Mesendoderm (in vitro differentiated cells): Measurements from ENCODE around the gene BACH2.

Source experiments
- DNase-seq: peaks from one replicate; pipeline ENCODE4 v3.0.0; 2013
- H2AK5ac ChIP-seq: 2 replicates; pipeline ENCODE4 v1.6.1; 2013; ENCODE audit warnings: low read length, inconsistent platforms
- H2BK120ac ChIP-seq: 2 replicates; pipeline ENCODE4 v1.6.1; 2013; ENCODE audit warnings: low read depth, mild to moderate bottlenecking, low read length, moderate library complexity, mixed read lengths
- H2BK15ac ChIP-seq: replicated peaks from 2 replicates; pipeline ENCODE4 v1.6.1; 2013; ENCODE audit warnings: low read depth, mild to moderate bottlenecking, moderate library complexity
- H2BK5ac ChIP-seq: 2 replicates; pipeline ENCODE4 v1.6.1; 2013; ENCODE audit warnings: low read length, inconsistent platforms
- H3K18ac ChIP-seq: 2 replicates; pipeline ENCODE4 v1.6.1; 2013; ENCODE audit warnings: mild to moderate bottlenecking, low read length, mixed read lengths
- H3K23ac ChIP-seq: one replicate; pipeline ENCODE4 v1.6.1; 2013; ENCODE audit warnings: low read length
- H3K27ac ChIP-seq: 2 replicates; pipeline ENCODE4 v1.5.1; 2013; ENCODE audit warnings: low read depth, mild to moderate bottlenecking, inconsistent platforms, low read length, moderate library complexity
- H3K27me3 ChIP-seq: 2 replicates; pipeline ENCODE4 v1.6.1; 2013; ENCODE audit warnings: low read length, control low read depth, mild to moderate bottlenecking, inconsistent platforms; ENCODE audit not compliant: insufficient read depth, poor library complexity
- H3K36me3 ChIP-seq: 2 replicates; pipeline ENCODE4 v1.6.1; 2013; ENCODE audit warnings: low read length, inconsistent platforms; ENCODE audit not compliant: control insufficient read depth, insufficient read depth
- H3K4ac ChIP-seq: one replicate; pipeline ENCODE4 v1.6.1; 2013; ENCODE audit warnings: low read depth, mild to moderate bottlenecking, low read length, moderate library complexity
- H3K4me1 ChIP-seq: 2 replicates; pipeline ENCODE4 v1.6.1; 2013; ENCODE audit warnings: low read depth, low read length, inconsistent platforms; ENCODE audit not compliant: control insufficient read depth
- H3K4me2 ChIP-seq: 2 replicates; pipeline ENCODE4 v1.6.1; 2013; ENCODE audit warnings: low read length
- H3K4me3 ChIP-seq: 2 replicates; pipeline ENCODE4 v1.5.1; 2013; ENCODE audit warnings: mild to moderate bottlenecking, low read length
- H3K56ac ChIP-seq: one replicate; pipeline ENCODE4 v1.6.1; 2013; ENCODE audit warnings: low read length
- H3K79me1 ChIP-seq: 2 replicates; pipeline ENCODE4 v1.6.1; 2013; ENCODE audit warnings: low read length, inconsistent platforms
- H3K79me2 ChIP-seq: 2 replicates; pipeline ENCODE4 v1.6.1; 2013; ENCODE audit warnings: mild to moderate bottlenecking, low read length; ENCODE audit not compliant: control insufficient read depth, insufficient read depth
- H3K9ac ChIP-seq: 2 replicates; pipeline ENCODE4 v1.6.1; 2013; ENCODE audit warnings: low read length, inconsistent platforms
- H4K5ac ChIP-seq: one replicate; pipeline ENCODE4 v1.6.1; 2013; ENCODE audit warnings: low read length
- H4K8ac ChIP-seq: one replicate; pipeline ENCODE4 v1.6.1; 2013; ENCODE audit warnings: low read depth, mild to moderate bottlenecking, control low read depth, low read length, moderate library complexity
- WGBS: extraction: QIAGEN DNeasy Blood & Tissue Kit; methylation state at CpG from one replicate; pipeline ENCODE4 v1.1.7; 2013; ENCODE audit warnings: low lambda C conversion rate, missing lambda C conversion rate; ENCODE audit not compliant: insufficient coverage; ENCODE audit errors: extremely low coverage; 5-methylcytosine and 5-hydroxymethylcytosine counted together

BACH2 gene

GRCh38 chr6:90266905-90267621, 29.6 kb downstream of the BACH2 start:
- Histone ChIP-seq H2BK5ac (no peak overlapping the region), H2BK120ac (no peak overlapping the region), H4K8ac (no peak overlapping the region), H3K4me1 (no peaks in the 10 kb centered on the region), H4K5ac (no peak overlapping the region), H3K56ac (no peak overlapping the region), H3K79me2 (no peaks in the 10 kb centered on the region), H3K18ac (no peak overlapping the region), H2BK15ac (no peak overlapping the region), H3K27me3 (no peaks in the 10 kb centered on the region), H3K79me1 (no peaks in the 10 kb centered on the region), H3K27ac (no peak overlapping the region), H3K23ac (no peak overlapping the region), H3K36me3 (no peaks in the 10 kb centered on the region), H2AK5ac (no peak overlapping the region), H3K4ac (no peak overlapping the region), H3K4me3 (no peak overlapping the region), H3K4me2 (no peak overlapping the region), H3K9ac (no peak overlapping the region)
- WGBS = 100% methylated on average over 1 of the region's 6 CpGs
- no peak for DNase-seq

GRCh38 chr6:90264561-90264960, 32.1 kb downstream of the BACH2 start:
- Histone ChIP-seq H3K27ac (no peak overlapping the region), H3K4me3 (no peak overlapping the region), H4K5ac (no peak overlapping the region), H3K27me3 (no peaks in the 10 kb centered on the region), H3K18ac (no peak overlapping the region), H2BK15ac (no peak overlapping the region), H3K4me2 (no peak overlapping the region), H3K4me1 (no peaks in the 10 kb centered on the region), H4K8ac (no peak overlapping the region), H3K23ac (no peak overlapping the region), H3K9ac (no peak overlapping the region), H2BK120ac (no peak overlapping the region), H3K36me3 (no peaks in the 10 kb centered on the region), H3K79me1 (no peaks in the 10 kb centered on the region), H3K4ac (no peak overlapping the region), H2AK5ac (no peak overlapping the region), H3K56ac (no peak overlapping the region), H3K79me2 (no peaks in the 10 kb centered on the region), H2BK5ac (no peak overlapping the region)
- no CpG with 5 or more reads among the region's 2 CpGs for WGBS
- DNase-seq = no peak

- no peaks in the 10 kb centered on the region for H3K36me3 ChIP-seq
- no peak overlapping the region for H4K8ac ChIP-seq
- no peak overlapping the region for H4K5ac ChIP-seq
- H2BK15ac ChIP-seq = no peak overlapping the region
- H3K79me1 ChIP-seq = no peaks in the 10 kb centered on the region
- no peak overlapping the region for H2BK120ac ChIP-seq
- no peak overlapping the region for H3K9ac ChIP-seq
- H3K27ac ChIP-seq = no peak overlapping the region
- no peaks in the 10 kb centered on the region for H3K4me1 ChIP-seq
- no peak overlapping the region for H3K4me3 ChIP-seq
- no peak overlapping the region for H3K4ac ChIP-seq
- no peaks in the 10 kb centered on the region for H3K27me3 ChIP-seq
- H2AK5ac ChIP-seq = no peak overlapping the region
- H3K18ac ChIP-seq = no peak overlapping the region
- H2BK5ac ChIP-seq = no peak overlapping the region
- no peak overlapping the region for H3K56ac ChIP-seq
- H3K23ac ChIP-seq = no peak overlapping the region
- H3K4me2 ChIP-seq = no peak overlapping the region
- H3K79me2 ChIP-seq = no peaks in the 10 kb centered on the region
- DNase-seq = no peak
Measured at GRCh38 chr6:90263633-90264032, 33.0 kb downstream of the BACH2 start.

DNA sequence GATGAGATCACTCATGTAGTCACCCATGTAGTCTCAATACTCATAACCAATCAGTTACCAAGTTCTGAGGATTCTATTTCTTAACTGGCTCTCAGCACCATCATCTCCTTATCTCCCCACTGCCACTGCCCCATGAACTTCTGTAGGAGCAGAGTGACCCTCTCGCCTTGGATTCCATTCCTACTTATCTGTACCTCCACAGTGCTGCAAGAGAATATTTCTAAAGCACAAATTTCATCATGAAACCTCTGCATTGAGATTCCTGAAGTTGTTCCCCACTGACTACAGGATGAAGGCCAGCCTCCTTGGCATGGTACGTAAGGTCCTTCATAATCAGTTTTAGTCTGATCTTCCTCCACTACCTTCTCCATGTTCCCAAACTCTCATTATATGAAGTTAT, 34.8 kb downstream of the BACH2 start:
- no peak overlapping the region for H3K56ac ChIP-seq
- H3K4ac ChIP-seq = no peak overlapping the region
- no peak overlapping the region for H3K23ac ChIP-seq
- no peaks in the 10 kb centered on the region for H3K4me1 ChIP-seq
- no peak overlapping the region for H3K4me2 ChIP-seq
- no peak overlapping the region for H2BK120ac ChIP-seq
- no peak overlapping the region for H3K27ac ChIP-seq
- H3K79me2 ChIP-seq = no peaks in the 10 kb centered on the region
- H3K36me3 ChIP-seq = no peaks in the 10 kb centered on the region
- H3K18ac ChIP-seq = no peak overlapping the region
- H4K8ac ChIP-seq = no peak overlapping the region
- no peak overlapping the region for H3K9ac ChIP-seq
- no peak overlapping the region for H2BK5ac ChIP-seq
- DNase-seq = no peak
- no peak overlapping the region for H3K4me3 ChIP-seq
- no peak overlapping the region for H2BK15ac ChIP-seq
- no peak overlapping the region for H4K5ac ChIP-seq
- no peak overlapping the region for H2AK5ac ChIP-seq
- no peaks in the 10 kb centered on the region for H3K27me3 ChIP-seq
- no CpG with 5 or more reads among the region's 2 CpGs for WGBS
- H3K79me1 ChIP-seq = no peaks in the 10 kb centered on the region

DNA sequence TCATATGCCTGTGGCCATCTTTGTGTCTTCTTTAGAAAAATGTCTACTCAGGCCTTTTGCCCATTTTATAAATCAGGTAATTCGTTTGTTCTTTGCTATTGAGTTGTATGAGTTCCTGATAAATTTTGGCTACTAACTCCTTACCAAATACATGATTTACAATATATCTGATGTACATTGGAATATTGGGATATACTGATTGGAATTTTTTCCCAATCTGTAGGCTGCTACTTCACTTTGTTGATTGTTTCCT, 39.2 kb downstream of the BACH2 start:
- no peak for DNase-seq
- no peak overlapping the region for H3K18ac ChIP-seq
- H3K56ac ChIP-seq = no peak overlapping the region
- no peak overlapping the region for H4K8ac ChIP-seq
- H3K23ac ChIP-seq = no peak overlapping the region
- no CpG with 5 or more reads among the region's 1 CpG for WGBS
- H2BK120ac ChIP-seq = no peak overlapping the region
- H3K79me1 ChIP-seq = no peaks in the 10 kb centered on the region
- no peaks in the 10 kb centered on the region for H3K79me2 ChIP-seq
- no peaks in the 10 kb centered on the region for H3K27me3 ChIP-seq
- H4K5ac ChIP-seq = no peak overlapping the region
- H3K36me3 ChIP-seq = no peaks in the 10 kb centered on the region
- H3K4me1 ChIP-seq = no peaks in the 10 kb centered on the region
- no peak overlapping the region for H2BK15ac ChIP-seq
- no peak overlapping the region for H3K27ac ChIP-seq
- no peak overlapping the region for H3K4ac ChIP-seq
- H3K4me2 ChIP-seq = no peak overlapping the region
- H3K4me3 ChIP-seq = no peak overlapping the region
- H2AK5ac ChIP-seq = no peak overlapping the region
- no peak overlapping the region for H2BK5ac ChIP-seq
- H3K9ac ChIP-seq = no peak overlapping the region

DNA sequence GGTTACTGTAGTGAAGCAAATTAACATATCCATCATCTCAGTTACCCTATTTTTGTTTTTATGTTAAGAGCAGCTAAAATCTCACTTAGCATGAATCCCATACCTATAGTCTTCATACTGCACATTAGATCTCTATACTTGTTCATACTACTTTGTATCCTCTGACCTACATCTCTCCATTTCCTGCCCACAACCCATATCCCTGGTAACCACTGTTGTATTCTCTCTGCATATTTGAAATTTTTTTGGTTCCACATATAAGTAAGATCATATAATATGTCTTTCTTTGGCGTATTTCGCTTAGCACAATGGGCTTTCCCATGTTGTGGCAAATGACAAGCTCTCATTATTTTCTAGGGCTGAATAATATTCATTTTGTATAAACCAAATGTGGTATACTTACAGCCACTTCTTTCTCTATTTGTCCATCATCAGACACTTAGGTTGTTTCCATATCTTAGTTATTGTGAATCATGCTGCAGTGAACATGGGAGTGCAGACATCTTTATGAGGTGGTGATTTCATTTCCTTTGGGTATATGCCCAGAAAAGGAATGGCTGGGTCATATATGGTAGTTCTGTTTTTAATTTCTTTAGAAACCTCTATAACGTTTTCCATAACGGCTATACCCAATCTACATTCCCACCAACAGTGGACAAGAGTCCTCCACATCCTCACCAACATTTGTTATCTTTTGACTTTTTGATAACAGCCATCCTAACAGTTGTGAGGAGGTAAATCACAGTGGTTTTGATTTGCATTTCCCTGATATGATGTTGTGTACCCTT, 39.8 kb downstream of the BACH2 start:
- Histone ChIP-seq H3K18ac (no peak overlapping the region), H3K27ac (no peak overlapping the region)

More for the DNA sequence above, 39.8 kb downstream of the BACH2 start:
- Histone ChIP-seq H2BK5ac (no peak overlapping the region), H3K79me2 (no peaks in the 10 kb centered on the region), H3K9ac (no peak overlapping the region), H3K4ac (no peak overlapping the region), H4K8ac (no peak overlapping the region), H3K4me2 (no peak overlapping the region), H2AK5ac (no peak overlapping the region), H2BK15ac (no peak overlapping the region), H3K4me1 (no peaks in the 10 kb centered on the region), H3K4me3 (no peak overlapping the region), H3K79me1 (no peaks in the 10 kb centered on the region), H3K36me3 (no peaks in the 10 kb centered on the region), H2BK120ac (no peak overlapping the region), H3K56ac (no peak overlapping the region), H3K23ac (no peak overlapping the region), H4K5ac (no peak overlapping the region), H3K27me3 (no peaks in the 10 kb centered on the region)
- WGBS = no CpG with 5 or more reads among the region's 4 CpGs
- DNase-seq = no peak
